Stimulated activated effector memory CD8-positive, alpha-beta T cell treated with anti-CD3 and anti-CD28 coated beads, Interleukin-12 subunit alpha, Interleukin-12 subunit beta, amount 100 ng/mL, for 72 hours (primary cell): Measurements from ENCODE around the gene DGKD.

ENCODE experiments used
- ATAC-seq: fragments of 150-1000 bp; cut with Tn5 transposase; 2 replicates; pipeline ENCODE4 v1.10.0; 2021
- DNase-seq, 2 donors: peaks; one replicate each; pipeline ENCODE4 v3.0.0; 2021 to 2022; ENCODE audit warnings: low spot score in 2 of 2
- H3K27ac Mint-ChIP-seq: one replicate; pipeline ENCODE4 v1.8.0; 2022; ENCODE audit warnings: mild to moderate bottlenecking, mixed read lengths
- H3K36me3 Mint-ChIP-seq: one replicate; pipeline ENCODE4 v1.8.0; 2022; ENCODE audit warnings: mild to moderate bottlenecking, mixed read lengths
- H3K4me1 Mint-ChIP-seq: one replicate; pipeline ENCODE4 v1.8.0; 2022; ENCODE audit warnings: mixed read lengths
- H3K4me3 Mint-ChIP-seq: one replicate; pipeline ENCODE4 v1.8.0; 2022; ENCODE audit warnings: mild to moderate bottlenecking, mixed read lengths
- H3K9me3 Mint-ChIP-seq: one replicate; pipeline ENCODE4 v1.8.0; 2022; ENCODE audit warnings: mixed read lengths

DGKD gene

GRCh38 chr2:233491326-233491725, 137.0 kb downstream of the DGKD start:
- H3K4me1 Mint-ChIP-seq = no peaks in the 10 kb centered on the region

DNA sequence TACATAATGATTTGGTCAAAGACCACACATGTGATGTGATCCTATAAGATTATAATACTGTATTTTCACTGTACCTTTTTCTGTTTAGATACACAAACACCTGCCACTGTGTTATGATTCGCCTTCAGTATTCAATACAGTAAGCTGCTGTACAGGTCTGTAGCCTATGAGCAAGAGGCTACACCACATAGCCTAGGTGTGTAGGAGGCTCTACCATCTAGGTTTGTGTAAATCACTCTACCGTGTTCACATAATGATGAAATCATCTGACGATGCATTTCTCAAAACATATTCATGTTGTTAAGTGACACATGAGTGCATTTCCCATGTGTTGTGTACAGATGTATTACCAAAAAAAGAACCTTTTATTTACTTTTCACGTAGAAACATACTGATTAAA, 137.8 kb downstream of the DGKD start:
- ATAC-seq (no peak), DNase-seq (no peak)
- Mint-ChIP-seq H3K36me3 (peaks cover 46% of the 10 kb centered on the region), H3K4me1 (no peaks in the 10 kb centered on the region), H3K4me3 (no peak overlapping the region), H3K9me3 (no peaks in the 10 kb centered on the region), H3K27ac (no peak overlapping the region)

More at GRCh38 chr2:233491326-233491725, 137.0 kb downstream of the DGKD start:
- H3K9me3 Mint-ChIP-seq = no peaks in the 10 kb centered on the region
- no peak overlapping the region for H3K27ac Mint-ChIP-seq
- H3K4me3 Mint-ChIP-seq = no peak overlapping the region
- DNase-seq = no peak
- ATAC-seq = no peak
- H3K36me3 Mint-ChIP-seq = peaks cover 41% of the 10 kb centered on the region

DNA sequence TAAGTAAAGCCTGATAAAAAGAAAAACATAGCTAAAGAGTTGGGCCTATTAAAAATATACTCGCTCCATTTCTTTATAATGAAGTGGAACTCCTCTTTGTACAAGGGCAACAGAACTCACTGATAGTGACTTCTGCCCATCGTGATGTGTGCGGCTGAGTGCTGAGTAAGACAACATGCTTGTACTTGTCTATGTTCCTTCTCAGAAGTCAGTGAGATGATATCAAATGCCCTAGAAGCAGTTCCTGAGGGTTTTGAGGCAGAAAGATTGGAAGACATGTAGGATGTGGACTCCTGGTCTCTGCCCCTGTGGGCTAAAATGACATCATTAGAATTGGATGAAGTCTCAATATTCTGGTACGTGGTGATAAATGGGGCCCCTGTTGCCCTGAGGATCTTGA, 138.5 kb downstream of the DGKD start:
- peaks cover 46% of the 10 kb centered on the region for H3K36me3 Mint-ChIP-seq
- H3K9me3 Mint-ChIP-seq = no peaks in the 10 kb centered on the region
- ATAC-seq (no peak), DNase-seq (no peak)
- H3K4me1 Mint-ChIP-seq = no peaks in the 10 kb centered on the region
- H3K27ac Mint-ChIP-seq = no peak overlapping the region
- no peak overlapping the region for H3K4me3 Mint-ChIP-seq

GRCh38 chr2:233495503-233496496, 141.5 kb downstream of the DGKD start:
- H3K27ac Mint-ChIP-seq = no peak overlapping the region
- no peak overlapping the region for H3K4me3 Mint-ChIP-seq
- peaks cover 26% of the 10 kb centered on the region for H3K36me3 Mint-ChIP-seq
- H3K9me3 Mint-ChIP-seq = no peaks in the 10 kb centered on the region
- peaks cover 1% of the 10 kb centered on the region for H3K4me1 Mint-ChIP-seq
- no peak for DNase-seq
- no peak for ATAC-seq

DNA sequence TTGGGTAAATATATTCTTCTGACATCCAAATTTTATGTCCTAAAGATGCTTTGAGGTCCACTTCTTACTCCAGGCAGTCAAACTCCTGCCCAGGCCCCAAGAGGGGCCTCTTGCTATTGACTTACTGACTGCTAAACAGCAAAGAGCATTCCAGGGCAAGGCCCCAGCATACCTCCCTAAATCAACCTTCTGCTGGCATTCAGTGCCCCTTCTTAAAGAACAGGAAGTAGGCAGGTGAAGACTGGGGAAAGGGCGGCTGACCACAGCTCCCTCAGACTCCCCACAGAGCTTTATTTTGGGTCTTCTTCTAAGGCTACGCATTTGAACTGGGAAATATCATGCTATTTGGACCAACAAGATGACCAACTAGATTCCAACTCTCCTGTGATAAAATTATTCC, 143.4 kb downstream of the DGKD start:
- Mint-ChIP-seq H3K4me3 (no peak overlapping the region), H3K4me1 (peaks cover 13% of the 10 kb centered on the region), H3K27ac (no peak overlapping the region), H3K36me3 (peaks cover 30% of the 10 kb centered on the region), H3K9me3 (peaks cover 6% of the 10 kb centered on the region)
- DNase-seq = no peak
- no peak for ATAC-seq

- H3K36me3 Mint-ChIP-seq = peaks cover 25% of the 10 kb centered on the region
- no peak overlapping the region for H3K27ac Mint-ChIP-seq
- ATAC-seq (no peak), DNase-seq (no peak)
- H3K4me3 Mint-ChIP-seq = no peak overlapping the region
- peaks cover 11% of the 10 kb centered on the region for H3K9me3 Mint-ChIP-seq
- peaks cover 13% of the 10 kb centered on the region for H3K4me1 Mint-ChIP-seq
These were observed 143.8 kb downstream of the DGKD start for GRCh38 chr2:233498126-233498525.

DNA sequence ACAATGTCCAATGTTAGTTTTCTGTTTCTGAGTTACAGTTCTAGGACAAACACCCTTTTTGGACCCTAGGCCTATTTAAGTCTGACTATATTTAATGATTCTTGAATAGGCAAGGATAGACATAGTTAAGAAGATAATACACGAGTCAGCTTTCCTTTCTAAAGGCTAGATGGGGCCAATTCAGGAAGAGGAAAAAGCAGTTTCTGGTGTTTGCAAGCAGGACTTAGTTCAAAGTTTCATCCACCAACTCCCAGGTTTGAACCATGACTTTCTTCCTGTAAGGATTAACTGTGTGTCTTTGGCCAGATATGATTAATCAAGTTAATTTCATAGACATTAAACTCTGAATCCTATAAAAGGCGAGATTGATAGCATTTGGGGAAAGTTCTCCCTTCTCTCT, 145.6 kb downstream of the DGKD start:
- Mint-ChIP-seq H3K4me1 (peaks cover 20% of the 10 kb centered on the region), H3K36me3 (peaks cover 21% of the 10 kb centered on the region), H3K9me3 (peaks cover 18% of the 10 kb centered on the region), H3K27ac (no peak overlapping the region), H3K4me3 (no peak overlapping the region)
- DNase-seq (no peak), ATAC-seq (no peak)

DNA sequence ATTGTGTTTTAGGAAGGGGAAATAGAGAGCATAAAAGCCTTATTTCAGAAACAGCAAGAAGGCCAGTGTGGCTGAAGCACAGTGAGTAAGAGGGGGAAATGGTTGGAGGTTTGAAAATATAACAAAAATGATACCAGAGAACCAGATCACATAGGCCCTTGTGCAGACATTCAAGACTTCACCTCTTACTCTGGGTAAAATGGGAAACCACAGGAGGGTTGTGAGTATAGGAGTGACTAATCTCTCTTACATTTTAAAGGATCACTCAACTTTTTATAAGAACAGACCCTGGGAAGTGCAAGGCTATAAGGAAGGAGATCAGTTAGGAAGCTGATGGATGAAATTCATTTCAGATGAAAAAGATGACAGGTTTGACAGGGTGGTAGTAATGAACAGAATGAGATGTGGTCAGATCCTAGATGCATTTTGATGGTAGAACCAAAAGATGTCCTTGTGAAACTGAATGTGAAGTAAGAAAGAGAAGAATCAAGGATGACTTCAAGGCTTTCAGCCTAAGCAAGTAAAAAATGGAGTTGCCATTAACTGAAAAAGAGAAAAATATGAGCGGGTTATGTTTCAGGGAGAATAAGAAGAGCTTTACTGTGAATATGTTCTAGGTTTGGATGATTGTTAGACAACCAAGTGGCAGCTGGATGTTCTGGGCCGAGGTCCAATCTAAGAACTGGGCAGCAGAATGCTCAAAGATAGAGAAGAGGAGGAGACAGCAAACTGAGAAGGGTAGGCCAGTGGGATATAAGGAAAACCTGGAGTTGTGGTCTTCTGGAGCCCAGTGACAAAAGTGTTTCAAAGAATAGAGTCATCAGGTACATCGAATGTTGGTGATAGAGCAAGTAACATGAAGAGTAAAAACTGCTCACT, 147.1 kb downstream of the DGKD start:
- no peak for DNase-seq
- Mint-ChIP-seq H3K4me3 (no peak overlapping the region), H3K36me3 (peaks cover 8% of the 10 kb centered on the region), H3K27ac (no peak overlapping the region), H3K4me1 (peaks cover 20% of the 10 kb centered on the region), H3K9me3 (peaks cover 18% of the 10 kb centered on the region)
- peak; percentile 97 for ATAC-seq

DNA sequence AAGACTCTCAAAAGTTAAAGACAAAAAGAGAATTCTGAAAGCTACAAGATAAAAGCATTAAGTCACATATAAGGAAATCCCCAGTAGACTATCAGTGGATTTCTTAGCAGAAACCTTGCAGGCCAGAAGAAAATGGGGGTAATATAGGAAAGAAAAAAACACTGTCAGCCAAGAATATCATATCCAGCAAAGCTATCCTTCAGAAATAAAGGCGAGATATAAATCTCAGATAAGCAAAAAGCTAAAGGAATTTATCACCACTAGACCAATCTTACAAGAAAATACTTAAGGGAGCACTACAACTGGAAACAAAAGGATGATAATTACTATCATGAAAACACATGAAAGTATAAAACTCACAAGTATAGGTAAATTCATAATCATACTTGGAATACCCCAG, 149.2 kb downstream of the DGKD start:
- no peak for DNase-seq
- ATAC-seq = no peak
- H3K4me3 Mint-ChIP-seq = no peak overlapping the region
- no peak overlapping the region for H3K27ac Mint-ChIP-seq
- peaks cover 20% of the 10 kb centered on the region for H3K4me1 Mint-ChIP-seq
- peaks cover 4% of the 10 kb centered on the region for H3K36me3 Mint-ChIP-seq
- peaks cover 18% of the 10 kb centered on the region for H3K9me3 Mint-ChIP-seq

- Mint-ChIP-seq H3K4me3 (no peak overlapping the region), H3K27ac (no peak overlapping the region), H3K9me3 (peaks cover 18% of the 10 kb centered on the region), H3K36me3 (peaks cover 4% of the 10 kb centered on the region), H3K4me1 (peaks cover 20% of the 10 kb centered on the region)
- DNase-seq (no peak), ATAC-seq (no peak)
These were observed 149.8 kb downstream of the DGKD start for GRCh38 chr2:233503947-233504637.

- no peak overlapping the region for H3K4me3 Mint-ChIP-seq
- H3K27ac Mint-ChIP-seq = no peak overlapping the region
- H3K4me1 Mint-ChIP-seq = no peaks in the 10 kb centered on the region
- H3K9me3 Mint-ChIP-seq = no peaks in the 10 kb centered on the region
- no peaks in the 10 kb centered on the region for H3K36me3 Mint-ChIP-seq
- ATAC-seq (no peak), DNase-seq (no peak)
These were observed 159.8 kb downstream of the DGKD start for GRCh38 chr2:233513953-233514655.

- Mint-ChIP-seq H3K36me3 (no peaks in the 10 kb centered on the region), H3K27ac (no peak overlapping the region), H3K9me3 (no peaks in the 10 kb centered on the region), H3K4me3 (no peak overlapping the region), H3K4me1 (no peaks in the 10 kb centered on the region)
- DNase-seq (no peak), ATAC-seq (peak; percentile 67)
These were observed 165.7 kb downstream of the DGKD start for GRCh38 chr2:233519787-233520611.
